Measurements from ENCODE around the gene SPATC1L.

DNA sequence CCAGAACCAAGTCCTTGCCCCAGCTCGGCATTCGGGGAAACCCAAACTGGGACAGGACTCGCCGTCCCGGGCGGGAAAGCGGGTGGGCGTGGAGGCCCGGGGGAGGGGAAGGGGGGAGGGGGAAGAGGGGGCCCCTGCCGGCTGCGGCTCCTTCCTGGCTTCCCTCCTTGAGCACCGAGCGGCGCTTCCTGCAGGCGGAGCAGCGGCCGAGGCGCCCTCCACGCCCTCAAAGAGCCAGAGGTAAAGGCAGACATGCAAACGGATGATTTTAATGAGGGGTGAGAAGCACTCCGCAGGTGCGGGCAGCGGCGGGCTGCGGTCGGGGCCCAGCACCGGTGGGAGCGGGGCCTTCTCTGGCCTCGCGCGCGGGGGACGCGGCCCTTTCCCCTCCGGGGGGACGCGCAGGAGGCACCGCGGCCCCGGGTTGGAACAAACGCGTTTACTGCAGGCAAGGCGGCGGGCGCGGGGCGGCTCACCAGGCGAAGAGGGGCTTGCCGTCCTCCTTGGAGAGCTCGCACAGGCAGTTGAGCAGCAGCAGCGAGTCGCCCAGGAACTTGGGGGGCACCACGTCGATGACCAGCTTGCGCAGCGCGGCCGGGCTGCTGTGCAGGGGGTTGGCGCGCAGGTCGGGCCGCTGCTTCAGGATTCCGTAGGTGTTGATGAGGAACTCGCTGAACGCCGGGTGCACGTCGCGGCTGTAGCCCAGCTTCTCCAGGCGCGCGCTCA is 23.2 kb downstream of the SPATC1L start:
- TF ChIP-seq, protein P1, sequence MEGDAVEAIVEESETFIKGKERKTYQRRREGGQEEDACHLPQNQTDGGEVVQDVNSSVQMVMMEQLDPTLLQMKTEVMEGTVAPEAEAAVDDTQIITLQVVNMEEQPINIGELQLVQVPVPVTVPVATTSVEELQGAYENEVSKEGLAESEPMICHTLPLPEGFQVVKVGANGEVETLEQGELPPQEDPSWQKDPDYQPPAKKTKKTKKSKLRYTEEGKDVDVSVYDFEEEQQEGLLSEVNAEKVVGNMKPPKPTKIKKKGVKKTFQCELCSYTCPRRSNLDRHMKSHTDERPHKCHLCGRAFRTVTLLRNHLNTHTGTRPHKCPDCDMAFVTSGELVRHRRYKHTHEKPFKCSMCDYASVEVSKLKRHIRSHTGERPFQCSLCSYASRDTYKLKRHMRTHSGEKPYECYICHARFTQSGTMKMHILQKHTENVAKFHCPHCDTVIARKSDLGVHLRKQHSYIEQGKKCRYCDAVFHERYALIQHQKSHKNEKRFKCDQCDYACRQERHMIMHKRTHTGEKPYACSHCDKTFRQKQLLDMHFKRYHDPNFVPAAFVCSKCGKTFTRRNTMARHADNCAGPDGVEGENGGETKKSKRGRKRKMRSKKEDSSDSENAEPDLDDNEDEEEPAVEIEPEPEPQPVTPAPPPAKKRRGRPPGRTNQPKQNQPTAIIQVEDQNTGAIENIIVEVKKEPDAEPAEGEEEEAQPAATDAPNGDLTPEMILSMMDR (conservative IDR thresholded peaks at IDR 0.05; ENCODE audit: low read length): no peak
- TF ChIP-seq EZH2phosphoT487 (IDR thresholded peaks at IDR 0.05; ENCODE audit: borderline replicate concordance, low read depth, low read length): no peak

Measured in OCI-LY7 (cell line).